HCT116 (cell line): ENCODE data around the gene SEMA3C. TPM values are rescaled to one million over a fixed set of nuclear protein-coding genes. Genes with fewer than 3 reads are reported as not detected.

Experiments used
- ATAC-seq: fragments of 200-7000 bp; cut with Tn5 transposase; 2 replicates; pipeline ENCODE4 v1.9.1; 2020; ENCODE audit warnings: mild to moderate bottlenecking, moderate library complexity
- Bru-seq: library from RNA; stranded (reverse); fragments of 400-500 nt; gene quantifications from one replicate; lab custom pipeline; 2021; lab: Mats Ljungman, UMichigan
- BruChase-seq, 2 experiments: library from RNA; stranded (reverse); fragments of 400-500 nt; gene quantifications; one replicate each; lab custom pipeline; 2021; lab: Mats Ljungman, UMichigan
- BruUV-seq: library from RNA; stranded (reverse); fragments of 400-500 nt; replicated peaks from 2 replicates; lab custom pipeline; 2021; lab: Mats Ljungman, UMichigan
- CTCF ChIA-PET: fragments of 300-600 bp; sonication (Branson Sonifier 250); formaldehyde crosslinking; loops from one replicate; lab custom pipeline; 2021; ENCODE audit warnings: antibody characterized with exemption; lab: Charles Lee
- POLR2A ChIA-PET: fragments of 300-600, 350-600 bp; sonication (Branson Sonifier 250); formaldehyde crosslinking; loops from one replicate; lab custom pipeline; 2021; ENCODE audit warnings: antibody characterized with exemption; lab: Charles Lee
- RAD21 ChIA-PET, 2 experiments: fragments of 300-600 bp; sonication (Branson Sonifier 250); formaldehyde crosslinking; loops; one replicate each; lab custom pipeline; 2023; ENCODE audit warnings: low total read pairs in 2 of 2; ENCODE audit not compliant: uncharacterized antibody in 2 of 2, unreplicated experiment in 2 of 2, low non-redundant PET in 1 of 2; lab: Charles Lee
- DNase-seq: peaks from one replicate; pipeline ENCODE4 v3.0.0-alpha.2; 2010; ENCODE audit warnings: low read depth, low spot score
- H2AFZ ChIP-seq: fragments of 200-600 bp; shearing (Covaris generic), sonication (generic); 2 replicates; pipeline ENCODE4 v1.6.1; 2017; ENCODE audit warnings: low read depth, mixed run types, mixed read lengths, antibody characterized with exemption, low read length; ENCODE audit not compliant: poor library complexity, severe bottlenecking
- H3K27ac ChIP-seq: 2 replicates; pipeline ENCODE4 v1.5.1; 2012; ENCODE audit warnings: low read depth, low read length
- H3K27me3 ChIP-seq: fragments of 200-600 bp; sonication (generic); 2 replicates; pipeline ENCODE4 v1.6.1; 2016; ENCODE audit warnings: mixed run types, low read length, mixed read lengths; ENCODE audit not compliant: insufficient read depth
- H3K36me3 ChIP-seq, 2 experiments: fragments of 200-500 bp in 1 of 2; fragments of 200-600 bp in 1 of 2; sonication (Bioruptor generic) in 1 of 2; sonication (generic) in 1 of 2; 2 replicates each; pipeline versions ENCODE4 v1.5.1 to v1.6.1; 2014 to 2016; ENCODE audit warnings: low read length in 2 of 2, inconsistent platforms in 1 of 2, mixed read lengths in 1 of 2, mixed run types in 1 of 2; ENCODE audit not compliant: insufficient read depth in 2 of 2, control insufficient read depth in 1 of 2
- H3K4me1 ChIP-seq, 2 experiments: fragments of 200-600 bp in 1 of 2; sonication (generic) in 1 of 2; 2 replicates each; pipeline versions ENCODE4 v1.5.1 to v1.6.1; 2012 to 2017; ENCODE audit warnings: low read length in 2 of 2, inconsistent platforms in 1 of 2, mild to moderate bottlenecking in 1 of 2, mixed read lengths in 1 of 2, mixed run types in 1 of 2, moderate library complexity in 1 of 2; ENCODE audit not compliant: insufficient read depth in 2 of 2, control insufficient read depth in 1 of 2
- H3K4me2 ChIP-seq: fragments of 200-600 bp; sonication (generic); 2 replicates; pipeline ENCODE4 v1.6.1; 2017; ENCODE audit warnings: mixed run types, low read length, mixed read lengths
- H3K4me3 ChIP-seq, 2 experiments: fragments of 200-600 bp in 1 of 2; sonication (generic) in 1 of 2; replicated peaks in 1 of 2; 2 replicates each; pipeline ENCODE4 v1.5.1; 2011 to 2016; ENCODE audit warnings: low read length in 2 of 2, control low read depth in 1 of 2, low read depth in 1 of 2, mild to moderate bottlenecking in 1 of 2, mixed read lengths in 1 of 2, mixed run types in 1 of 2
- H3K79me2 ChIP-seq: fragments of 200-600 bp; sonication (generic); 2 replicates; pipeline ENCODE4 v1.6.1; 2017; ENCODE audit warnings: mild to moderate bottlenecking, mixed run types, low read length, moderate library complexity, mixed read lengths; ENCODE audit not compliant: insufficient read depth
- H3K9ac ChIP-seq: fragments of 200-600 bp; sonication (generic); 2 replicates; pipeline ENCODE4 v1.6.1; 2016; ENCODE audit warnings: low read length, mixed read lengths
- H3K9me2 ChIP-seq: fragments of 200-600 bp; sonication (generic), shearing (Covaris generic); 2 replicates; pipeline ENCODE4 v1.6.1; 2017; ENCODE audit warnings: mixed run types, mild to moderate bottlenecking, moderate library complexity; ENCODE audit not compliant: insufficient read depth
- H3K9me3 ChIP-seq, 2 experiments: fragments of 200-500 bp in 1 of 2; fragments of 200-600 bp in 1 of 2; sonication (Bioruptor generic) in 1 of 2; sonication (generic) in 1 of 2; 2 replicates each; pipeline ENCODE4 v1.6.1; 2014 to 2017; ENCODE audit warnings: low read length in 2 of 2, mixed read lengths in 2 of 2, inconsistent platforms in 1 of 2, low read depth in 1 of 2, mild to moderate bottlenecking in 1 of 2, mixed run types in 1 of 2, moderate library complexity in 1 of 2; ENCODE audit not compliant: control insufficient read depth in 1 of 2, insufficient read depth in 1 of 2
- H4K20me1 ChIP-seq: fragments of 200-600 bp; sonication (generic), shearing (Covaris generic); 2 replicates; pipeline ENCODE4 v1.6.1; 2017; ENCODE audit warnings: mixed run types, mild to moderate bottlenecking, moderate library complexity; ENCODE audit not compliant: insufficient read depth
- CBX3 ChIP-seq: IDR thresholded peaks from 2 replicates; pipeline ENCODE4 v1.6.1; 2012; ENCODE audit warnings: low read depth
- EGR1 ChIP-seq: IDR thresholded peaks from 2 replicates; pipeline ENCODE4 v1.6.1; 2012; ENCODE audit warnings: low read depth
- EZH2 ChIP-seq: fragments of 200-600 bp; sonication (generic); IDR thresholded peaks from 2 replicates; pipeline ENCODE4 v1.6.1; 2017; ENCODE audit warnings: antibody characterized with exemption, mixed run types
- MAX ChIP-seq: IDR thresholded peaks from 2 replicates; pipeline ENCODE4 v1.6.1; 2012
- POLR2A ChIP-seq: IDR thresholded peaks from 2 replicates; pipeline ENCODE4 v1.7.0; 2011; ENCODE audit warnings: borderline replicate concordance; ENCODE audit not compliant: insufficient read depth, insufficient read length; ENCODE audit errors: extremely low read depth
- POLR2AphosphoS5 ChIP-seq: IDR thresholded peaks from 2 replicates; pipeline ENCODE4 v1.6.1; 2011; ENCODE audit warnings: mild to moderate bottlenecking, low read depth, low read length, moderate library complexity
- RAD21 ChIP-seq: IDR thresholded peaks from 2 replicates; pipeline ENCODE4 v1.6.1; 2012; ENCODE audit warnings: low read depth, mild to moderate bottlenecking
- REST ChIP-seq: IDR thresholded peaks from 2 replicates; pipeline ENCODE4 v1.6.1; 2012; ENCODE audit warnings: low read depth
- TCF7L2 ChIP-seq: IDR thresholded peaks from 2 replicates; pipeline ENCODE4 v1.7.0; 2011; ENCODE audit warnings: borderline replicate concordance, inconsistent platforms; ENCODE audit not compliant: insufficient read depth, insufficient read length; ENCODE audit errors: extremely low read depth
- intact Hi-C: fragments of 100-400 bp; cut with micrococcal nuclease; formaldehyde crosslinking; loops from 2 replicates; pipeline ENCODE4 v1.10.0; 2022
- long read RNA-seq: library from polyadenylated mRNA; unstranded; transcript quantifications from one replicate; pipeline ENCODE4 v2.0.0, GENCODE V29; 2021; ENCODE audit not compliant: unreplicated experiment
- polyA plus RNA-seq: library from polyadenylated mRNA; unstranded; fragments of >200 nt; gene quantifications from 2 replicates; pipeline ENCODE4 v1.2.1, GENCODE V29; 2012; ENCODE audit warnings: missing spikeins
- total RNA-seq: library from RNA; stranded (reverse); gene quantifications from one replicate; pipeline ENCODE4 v1.2.1, GENCODE V29; 2021; ENCODE audit not compliant: unreplicated experiment
- TF ChIP-seq, protein P1 (sequence below): IDR thresholded peaks from 2 replicates; pipeline ENCODE4 v1.6.1; 2011; ENCODE audit warnings: mild to moderate bottlenecking, low read length, moderate library complexity; ENCODE audit not compliant: insufficient replicate concordance; ENCODE audit errors: extremely low read depth

SEMA3C gene
- total RNA-seq (25.3 TPM), Bru-seq, nascent RNA (percentile 66 among the genes with signal in this experiment), BruChase-seq, experiment 1, labeled RNA remaining after a 6-hour chase (percentile 63 among the genes with signal in this experiment), BruChase-seq, experiment 2, labeled RNA remaining after a 2-hour chase (percentile 63 among the genes with signal in this experiment)
- polyA plus RNA-seq: 6.0 and 7.4 TPM in 2 replicates
- long read RNA-seq, full-length matches to known transcripts: 44 of 56 reads
- long read RNA-seq, partial matches to known transcripts: 7 of 56 reads
- long read RNA-seq, other reads (novel, unspliced or antisense): 5 of 56 reads

DNA sequence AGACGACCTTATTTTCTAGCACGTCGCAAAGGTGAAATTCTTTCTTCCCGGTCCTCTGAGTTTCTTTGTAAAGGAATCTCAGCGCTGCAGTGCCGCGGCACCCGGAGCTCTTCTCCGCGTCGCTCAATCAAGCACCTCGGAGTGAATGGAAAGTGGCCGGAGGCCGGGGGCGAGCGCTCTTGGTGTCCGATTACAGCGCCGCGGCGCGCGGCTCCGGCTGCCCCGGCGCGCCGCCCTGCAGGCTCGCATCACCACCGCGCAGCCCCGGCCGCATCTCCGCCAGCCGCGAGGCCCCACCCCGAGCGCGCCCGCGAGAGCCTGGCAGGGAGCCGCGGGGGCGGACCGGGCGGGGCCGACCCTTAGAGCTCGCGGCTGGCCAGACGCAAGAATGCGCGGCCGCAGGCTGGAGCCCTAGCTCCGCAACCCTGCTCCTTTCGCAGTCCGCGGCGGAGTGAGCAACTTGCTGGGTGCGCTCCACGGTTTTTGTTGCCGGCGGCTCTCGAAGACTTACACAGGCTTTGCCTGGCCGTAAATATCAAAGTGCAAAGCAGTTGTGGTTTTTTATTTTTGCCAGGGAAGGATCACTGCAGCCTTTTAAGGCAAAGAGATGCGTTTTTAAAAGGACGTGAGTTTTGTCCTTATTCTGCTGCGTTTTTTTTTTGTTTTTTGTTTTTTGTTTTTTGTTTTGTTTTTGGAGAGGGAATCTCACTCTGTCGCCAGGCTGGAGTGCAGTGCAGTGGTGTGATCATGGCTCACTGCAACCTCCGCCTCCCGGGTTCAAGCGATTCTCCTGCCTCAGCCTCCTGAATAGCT, at the start of gene SEMA3C:
Gene SEMA3C, minus strand, starts transcription at position 143 of the 813 bp plus-strand sequence. CDS start 2,270 bp downstream, outside the sequence.
- ChIA-PET CTCF (interaction anchor here (1.1 to 3.3 kb wide), 8 partner anchors 12 to 551 kb away, joined by 3 to 27 read pairs (median 4); no protein-coding TSS in a partner anchor), RAD21 (interaction anchor here (0.6 to 1.3 kb wide), 3 partner anchors 13 to 551 kb away, joined by 3 to 6 read pairs (median 4); no protein-coding TSS in a partner anchor), POLR2A (interaction anchor here (0.8 to 1.9 kb wide), 9 partner anchors 9 to 545 kb away, joined by 3 to 7 read pairs (median 4); no protein-coding TSS in a partner anchor)
- peaks cover 12% of the 10 kb centered on the region for H3K79me2 ChIP-seq
- TSS peak; percentile 96 for BruUV-seq
- H3K4me2 ChIP-seq: peak within 1 kb of the TSS; percentile 78
- H3K27me3 ChIP-seq: no peaks in the 10 kb centered on the region
- H3K36me3 ChIP-seq: no peaks in the 10 kb centered on the region
- H3K9me3 ChIP-seq: no peaks in the 10 kb centered on the region
- ATAC-seq: peak; percentile 95
- peak; percentile 78 for DNase-seq
- TF ChIP-seq EGR1 (peak; percentile 92), EZH2 (no peak), RAD21 (peak; percentile 47), POLR2AphosphoS5 (peak; percentile 84), MAX (peak; percentile 56; the same call in 1 of the 2 replicates), CBX3 (peak; percentile 40; the same call in 1 of the 2 replicates), POLR2A (peak; percentile 82), REST (no peak), TCF7L2 (peak; percentile 71)
- TF ChIP-seq, protein P1, sequence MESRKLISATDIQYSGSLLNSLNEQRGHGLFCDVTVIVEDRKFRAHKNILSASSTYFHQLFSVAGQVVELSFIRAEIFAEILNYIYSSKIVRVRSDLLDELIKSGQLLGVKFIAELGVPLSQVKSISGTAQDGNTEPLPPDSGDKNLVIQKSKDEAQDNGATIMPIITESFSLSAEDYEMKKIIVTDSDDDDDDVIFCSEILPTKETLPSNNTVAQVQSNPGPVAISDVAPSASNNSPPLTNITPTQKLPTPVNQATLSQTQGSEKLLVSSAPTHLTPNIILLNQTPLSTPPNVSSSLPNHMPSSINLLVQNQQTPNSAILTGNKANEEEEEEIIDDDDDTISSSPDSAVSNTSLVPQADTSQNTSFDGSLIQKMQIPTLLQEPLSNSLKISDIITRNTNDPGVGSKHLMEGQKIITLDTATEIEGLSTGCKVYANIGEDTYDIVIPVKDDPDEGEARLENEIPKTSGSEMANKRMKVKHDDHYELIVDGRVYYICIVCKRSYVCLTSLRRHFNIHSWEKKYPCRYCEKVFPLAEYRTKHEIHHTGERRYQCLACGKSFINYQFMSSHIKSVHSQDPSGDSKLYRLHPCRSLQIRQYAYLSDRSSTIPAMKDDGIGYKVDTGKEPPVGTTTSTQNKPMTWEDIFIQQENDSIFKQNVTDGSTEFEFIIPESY: peak; percentile 17
- H2AFZ ChIP-seq: peak within 1 kb of the TSS; percentile 83
- H4K20me1 ChIP-seq: no peaks in the 10 kb centered on the region
- no peaks in the 10 kb centered on the region for H3K9me2 ChIP-seq
- H3K9ac ChIP-seq: peak within 1 kb of the TSS; percentile 59
- peaks cover 26 to 44% of the 10 kb centered on the region in 2 experiments; a peak in 3 of 4 replicates for H3K4me1 ChIP-seq
- intact Hi-C loops: loop anchor here (5.0 kb wide), 3 partner anchors 87 to 553 kb away; no protein-coding TSS in a partner anchor
- H3K4me3 ChIP-seq: peak within 1 kb of the TSS; percentile 54 to 68
- H3K27ac ChIP-seq: peak within 1 kb of the TSS; percentile 60
